ENCODE data around the gene LHFPL2.

LHFPL2 gene

DNA sequence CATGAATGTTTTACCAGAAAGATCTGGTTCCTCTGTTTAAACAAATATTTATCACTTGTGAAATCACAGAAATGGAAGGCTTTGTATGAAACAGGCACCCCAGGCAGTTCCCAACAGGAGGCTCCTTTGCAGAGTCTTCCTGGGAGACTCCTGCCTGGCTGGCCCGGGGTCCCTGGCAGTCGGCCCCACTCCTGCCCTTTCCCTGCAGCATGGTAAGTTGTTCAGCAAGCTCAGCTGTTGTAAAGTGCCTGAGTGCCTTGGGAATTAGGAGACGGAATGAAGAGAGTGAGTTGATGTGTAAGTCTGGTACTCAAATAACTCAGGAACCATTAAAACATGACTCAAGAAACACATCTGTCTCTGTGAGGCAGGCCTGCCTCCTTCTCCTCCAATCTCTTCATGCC, 17.5 kb upstream of the LHFPL2 start:
- DNase-seq (ENCODE audit: low read depth): no peak

DNA sequence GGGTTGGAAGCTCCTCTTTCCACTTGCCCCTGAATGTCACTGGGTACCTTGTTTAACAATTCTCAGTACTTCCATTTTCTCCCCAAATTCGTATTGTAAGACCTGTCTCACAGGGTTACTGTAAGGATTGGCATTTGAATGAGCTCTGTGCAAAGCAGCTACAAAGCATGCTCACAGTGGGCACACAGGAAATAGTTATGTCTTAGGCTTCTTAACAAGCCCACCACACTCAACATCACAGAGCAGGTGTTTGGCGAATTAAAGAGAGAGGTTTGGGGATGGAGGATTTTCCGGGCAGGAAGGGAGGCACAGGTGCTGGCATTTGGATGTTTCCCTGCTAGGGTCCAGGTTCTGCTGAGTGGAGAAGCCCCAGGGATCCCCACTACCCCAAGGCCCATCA, 17.0 kb upstream of the LHFPL2 start:
- DNase-seq (ENCODE audit: low read depth): no peak

DNA sequence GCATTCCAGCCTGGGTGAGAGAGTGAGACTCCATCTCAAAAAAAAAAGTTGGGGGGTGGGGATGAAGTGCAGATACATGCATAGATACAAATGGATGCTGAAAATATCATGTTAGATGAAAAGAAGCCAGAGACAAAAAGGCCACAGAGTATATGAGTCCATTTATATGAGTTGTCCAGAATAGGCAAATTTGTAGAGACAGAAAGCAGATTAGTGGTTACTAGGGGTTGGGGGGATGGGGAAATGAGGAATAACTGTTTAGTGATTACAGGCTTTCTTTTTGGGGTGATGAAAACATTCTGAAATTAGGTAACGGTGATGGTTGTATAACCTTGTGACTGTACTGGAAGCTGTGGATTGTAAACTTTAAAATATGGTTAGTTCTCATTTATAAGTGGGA, 13.8 kb upstream of the LHFPL2 start:
- no peak for DNase-seq (ENCODE audit: low read depth)

GRCh38 chr5:78661691-78662090, 13.1 kb upstream of the LHFPL2 start:
- no peak for DNase-seq (ENCODE audit: low read depth)

GRCh38 chr5:78661044-78661443, 12.5 kb upstream of the LHFPL2 start:
- DNase-seq (ENCODE audit: low read depth): no peak

GRCh38 chr5:78660401-78660800, 11.8 kb upstream of the LHFPL2 start:
- DNase-seq (ENCODE audit: low read depth): no peak

DNA sequence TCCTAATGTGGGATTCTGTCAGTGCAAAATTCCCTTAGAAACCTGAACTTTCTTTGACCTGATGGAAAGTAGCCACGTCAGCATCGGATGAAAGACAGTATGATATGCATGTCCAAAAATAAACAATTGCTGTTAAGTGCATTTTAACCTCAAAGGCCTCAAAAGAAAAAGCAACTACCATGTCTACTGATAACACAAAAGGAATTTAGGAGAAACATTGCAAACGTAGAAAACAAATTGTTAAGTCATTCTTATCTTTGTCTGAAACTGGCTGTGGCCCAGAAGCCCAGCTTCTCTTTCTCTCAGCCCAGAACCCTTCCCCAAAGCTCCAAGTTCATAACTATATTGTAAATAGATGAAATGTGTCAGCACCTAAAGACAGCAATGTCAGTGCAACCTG, 11.1 kb upstream of the LHFPL2 start:
- DNase-seq (ENCODE audit: low read depth): no peak

DNA sequence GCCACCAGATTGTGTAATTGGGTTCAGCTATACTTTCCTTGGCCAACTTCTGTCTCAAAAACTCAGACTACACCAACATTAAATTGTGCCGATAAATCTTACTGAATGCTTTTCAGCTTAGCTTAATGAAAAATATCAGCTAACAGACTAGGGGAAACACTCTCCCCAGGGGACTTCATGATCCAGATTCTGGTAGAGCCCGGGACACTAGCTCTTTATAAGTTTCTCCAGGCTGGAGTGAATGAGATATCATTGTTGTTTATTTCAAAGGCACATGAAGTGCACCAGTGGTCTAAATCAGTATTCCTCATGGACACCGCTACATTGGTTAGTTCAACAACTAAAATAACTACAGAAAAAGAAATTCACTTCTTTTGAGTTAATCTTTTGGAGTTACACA, 10.5 kb upstream of the LHFPL2 start:
- DNase-seq (ENCODE audit: low read depth): no peak

GRCh38 chr5:78657201-78657600, 8.6 kb upstream of the LHFPL2 start:
- no peak for DNase-seq (ENCODE audit: low read depth)

DNA sequence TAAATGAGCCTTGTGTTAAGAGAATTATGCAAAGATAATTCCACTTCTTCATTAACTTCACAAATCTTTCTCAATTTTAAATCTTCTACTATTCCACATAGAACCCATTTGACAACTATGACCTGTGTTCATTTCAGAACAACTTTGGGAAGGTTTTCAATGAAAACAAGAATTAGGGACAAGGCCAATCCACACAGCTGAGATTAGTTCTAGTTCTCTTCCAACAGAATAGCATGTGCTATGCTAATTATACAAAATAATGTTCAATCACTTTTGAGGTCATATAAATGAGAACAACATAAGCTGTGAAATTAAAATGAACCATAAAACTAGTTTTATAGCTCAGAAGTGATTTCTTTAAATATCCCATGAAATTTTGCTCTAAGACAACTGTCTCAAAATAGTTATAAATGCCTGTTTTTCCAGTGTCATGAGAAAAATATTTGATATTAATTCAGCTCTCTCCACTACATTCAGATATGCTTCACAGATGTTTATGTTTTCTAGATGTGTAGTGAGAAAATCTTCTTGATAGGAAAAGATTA, 7.2 kb upstream of the LHFPL2 start:
- no peak for DNase-seq (ENCODE audit: low read depth)

DNA sequence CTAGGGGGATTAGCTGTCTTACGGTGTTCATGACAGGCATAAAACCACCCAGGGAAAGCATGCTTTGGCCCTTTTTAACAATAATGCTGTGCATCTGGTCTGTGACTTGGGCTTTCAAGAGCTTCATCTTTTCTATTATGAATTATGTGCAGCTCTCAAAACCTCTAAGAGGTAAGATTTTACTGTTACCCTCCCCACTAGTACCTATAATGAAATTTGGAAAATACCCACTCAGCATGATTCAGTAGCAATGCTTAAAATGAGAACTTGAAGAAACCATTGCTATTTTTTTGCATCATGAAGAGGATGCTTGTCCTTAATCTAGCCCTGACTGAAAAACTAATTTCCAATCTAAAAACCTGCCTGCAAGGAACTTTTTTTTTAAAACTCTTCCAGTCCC, 5.8 kb upstream of the LHFPL2 start:
- DNase-seq (ENCODE audit: low read depth): no peak

DNA sequence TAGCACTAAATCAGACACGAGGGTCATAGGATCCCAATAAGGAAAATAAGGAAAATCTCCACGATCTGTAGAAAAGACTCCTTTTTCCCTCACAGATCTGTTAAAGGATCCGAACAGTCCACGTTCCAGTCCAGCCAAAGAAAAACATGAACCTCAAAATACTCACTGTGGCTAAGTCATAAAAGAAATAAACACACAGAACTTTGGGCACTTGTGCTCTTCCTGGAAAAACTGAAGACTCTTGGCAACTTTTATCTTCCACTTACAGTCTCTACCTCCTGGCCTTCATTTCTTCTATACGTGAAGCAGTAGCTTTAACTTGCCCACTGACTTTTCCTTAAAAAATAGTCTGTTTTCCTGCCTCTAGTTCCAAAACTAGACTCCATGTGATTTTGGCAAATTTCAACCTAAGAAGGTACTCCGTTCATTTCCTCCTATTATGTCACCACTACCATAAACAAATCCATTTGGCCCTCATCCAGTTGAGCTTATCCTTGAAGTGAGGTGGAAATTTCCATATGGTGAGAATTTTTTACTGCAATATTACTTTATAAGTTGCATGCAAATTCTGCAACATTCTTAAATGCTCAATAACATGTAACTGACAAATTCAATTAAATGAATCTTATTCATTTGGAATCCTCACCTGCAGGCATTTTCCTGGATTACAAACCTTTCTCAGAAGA, 5.3 kb upstream of the LHFPL2 start:
- no peak for DNase-seq (ENCODE audit: low read depth)

DNA sequence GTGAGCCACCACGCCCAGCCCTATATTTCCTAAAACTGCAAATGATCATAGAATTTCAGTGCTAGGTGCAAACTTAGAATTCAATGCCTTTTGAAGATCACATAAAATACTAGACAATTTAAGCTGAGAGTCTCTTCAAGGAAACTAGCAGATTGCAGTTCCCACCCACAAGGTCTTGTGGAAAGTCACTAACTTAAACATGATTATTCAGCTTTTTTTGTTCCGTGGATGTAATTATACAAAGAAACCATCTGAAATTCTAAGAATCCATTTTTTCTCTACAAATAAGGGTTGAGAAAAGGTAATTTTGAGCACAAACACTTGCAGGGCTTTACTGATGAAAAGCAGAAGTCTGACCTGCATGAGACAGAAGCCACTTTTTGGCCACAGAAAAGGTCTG, 4.5 kb upstream of the LHFPL2 start:
- no peak for DNase-seq (ENCODE audit: low read depth)

GRCh38 chr5:78651468-78651867, 2.9 kb upstream of the LHFPL2 start:
- no peak for DNase-seq (ENCODE audit: low read depth)

DNA sequence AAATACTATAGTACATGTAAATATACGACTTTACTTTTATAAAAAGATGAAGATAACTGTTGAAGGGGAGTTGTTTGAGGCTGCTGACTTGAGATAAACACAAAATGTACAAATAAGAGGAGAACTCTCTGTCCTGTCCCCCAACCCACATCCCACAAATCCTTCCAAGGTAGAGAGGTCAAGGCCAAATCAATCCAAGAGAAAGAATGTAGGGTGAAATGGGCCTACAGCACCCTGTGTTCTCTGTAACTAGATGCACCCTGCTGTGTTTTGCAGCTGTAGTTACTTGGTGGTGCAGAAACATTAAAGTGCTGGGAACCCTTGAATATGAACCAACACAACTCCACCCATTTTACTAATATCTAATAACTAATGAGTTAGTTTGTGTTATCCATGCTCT, 2.0 kb upstream of the LHFPL2 start:
- DNase-seq (ENCODE audit: low read depth): no peak

DNA sequence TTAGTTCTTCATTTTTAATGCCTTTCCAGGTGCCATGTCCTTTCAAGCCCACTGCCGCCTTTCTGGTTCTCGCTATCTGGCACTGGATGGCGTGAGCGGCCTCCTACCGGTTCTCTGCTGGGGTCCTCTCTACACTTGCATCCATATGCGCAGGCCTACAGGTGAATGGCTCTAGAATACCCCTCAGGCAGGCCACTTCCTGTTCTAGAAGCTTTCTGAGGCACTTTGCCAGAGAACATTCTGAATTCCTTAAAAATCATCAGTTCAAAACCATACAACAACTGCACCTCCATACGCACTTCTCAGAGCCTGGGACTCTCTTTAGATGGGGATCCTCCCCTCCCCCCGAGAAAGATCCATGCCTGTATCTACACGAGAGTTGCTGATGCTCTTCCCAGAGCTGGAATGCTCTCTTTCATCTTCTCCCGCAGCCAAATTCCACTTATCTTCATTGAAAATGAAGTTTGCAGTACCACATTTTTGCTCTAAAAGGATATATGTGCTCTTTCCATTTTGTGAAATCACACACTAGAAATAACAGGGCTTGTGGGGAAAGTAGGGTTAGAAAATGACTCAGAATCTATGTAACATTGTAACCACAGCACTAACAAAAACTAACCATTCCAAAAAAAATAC, 1.4 kb upstream of the LHFPL2 start:
- no peak for DNase-seq (ENCODE audit: low read depth)

- DNase-seq (ENCODE audit: low read depth): no peak
Measured at GRCh38 chr5:78649211-78649695, 681 bp upstream of the LHFPL2 start.

GRCh38 chr5:78647838-78648358, 674 bp downstream of the LHFPL2 start:
- DNase-seq (ENCODE audit: low read depth): no peak

DNA sequence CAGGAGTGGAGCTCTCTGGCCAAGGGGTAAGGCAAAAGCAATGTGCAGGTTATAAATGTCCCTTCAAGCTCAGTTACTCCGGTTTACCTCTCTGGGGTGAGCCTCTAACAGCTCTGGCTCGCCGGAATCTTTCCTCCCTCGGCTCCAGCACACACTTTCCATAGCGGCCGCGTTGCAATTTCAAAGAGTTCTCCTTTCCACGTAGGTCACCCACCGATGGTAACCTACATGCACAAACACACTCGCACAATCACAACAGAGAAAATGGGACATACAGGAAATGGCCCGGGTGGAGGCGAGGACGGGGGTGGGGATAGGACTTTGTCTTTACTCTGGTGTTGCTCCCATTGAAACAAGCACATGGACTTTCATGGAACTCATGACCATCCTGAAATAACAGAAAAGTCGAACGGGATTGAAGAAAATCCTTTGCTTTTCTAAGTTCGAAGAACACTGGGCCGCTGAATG, 1.2 kb downstream of the LHFPL2 start:
- DNase-seq (ENCODE audit: low read depth): no peak

DNA sequence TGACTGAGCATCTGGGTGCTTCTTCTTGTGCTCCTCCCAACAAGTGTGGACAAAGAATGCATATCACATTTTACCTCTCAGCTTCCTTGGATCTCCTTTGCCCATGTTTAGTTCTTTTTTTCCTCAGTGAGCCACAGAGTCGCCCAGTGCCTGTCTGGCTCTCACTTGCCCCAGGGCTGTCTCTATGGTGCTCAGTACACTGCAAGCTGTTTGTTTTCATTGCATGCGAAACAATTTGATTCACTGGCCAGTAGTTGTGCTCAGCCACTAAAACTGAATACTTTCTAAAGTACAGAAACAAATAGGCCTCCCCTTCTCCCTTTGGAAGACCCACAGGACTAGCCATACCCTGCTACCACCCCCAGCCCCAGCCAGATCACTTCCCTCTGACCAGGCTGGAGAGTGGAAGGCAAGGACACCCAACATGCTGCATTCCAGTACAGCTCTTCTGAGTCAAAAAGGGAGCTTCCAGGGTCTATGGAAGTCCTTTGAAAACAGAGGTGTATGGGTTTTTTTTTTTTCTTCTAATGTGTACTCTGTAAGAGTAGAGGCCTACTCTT, 3.8 kb downstream of the LHFPL2 start:
- no peak for DNase-seq (ENCODE audit: low read depth)

DNA sequence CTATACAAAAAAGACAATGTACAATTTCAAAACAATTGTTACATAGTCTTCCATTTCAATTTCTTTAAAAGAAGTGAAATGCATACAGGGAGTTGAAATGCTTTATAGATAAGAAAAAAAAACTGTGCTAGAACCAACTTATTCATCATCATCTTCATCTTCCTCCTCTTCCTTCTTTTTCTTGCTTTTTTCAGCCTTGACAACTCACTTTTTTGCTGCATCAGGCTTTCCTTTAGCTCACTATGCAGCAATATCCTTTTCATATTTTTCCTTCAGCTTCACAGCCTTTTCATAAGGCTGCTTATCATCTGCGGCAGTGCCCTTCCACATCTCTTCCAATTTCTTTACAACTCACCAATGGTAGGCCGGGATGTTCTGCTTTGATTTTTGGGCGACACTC, 4.4 kb downstream of the LHFPL2 start:
- no peak for DNase-seq (ENCODE audit: low read depth)

DNA sequence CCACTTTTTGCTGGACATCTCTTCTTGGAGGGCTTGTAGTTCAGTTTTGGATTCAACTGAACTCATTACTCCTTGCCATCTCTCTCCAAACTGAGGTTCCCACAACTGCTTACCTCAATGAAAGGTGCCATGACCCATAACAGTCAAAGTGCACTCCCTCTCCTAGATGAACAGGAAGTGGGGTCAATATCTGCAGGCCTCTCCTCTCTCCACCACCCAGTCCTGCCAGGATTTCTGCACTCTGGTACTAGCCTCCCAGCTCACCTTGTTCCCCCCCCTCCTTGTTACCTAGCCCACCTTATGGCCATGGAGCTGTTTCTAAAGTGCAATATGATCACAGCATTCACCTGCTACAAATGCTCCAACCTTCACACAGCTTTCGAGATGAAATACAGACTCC, 5.9 kb downstream of the LHFPL2 start:
- no peak for DNase-seq (ENCODE audit: low read depth)
